OCI-LY3 (cell line): ENCODE data around the gene AGPAT3.
"Not testable (repeated sequence)": the region's sequence is repeated elsewhere in the genome, so short reads cannot be mapped to it uniquely, and the experiment has no call there.

Experiments used
- H2AFZ ChIP-seq: fragments of 200-600, 300-600 bp; shearing (Covaris generic); 2 replicates; pipeline ENCODE4 v1.6.0; 2014; ENCODE audit warnings: antibody characterized with exemption, low read depth, low read length
- H3K27ac ChIP-seq: fragments of 200-600, 300-600 bp; sonication (generic); 2 replicates; pipeline ENCODE4 v1.5.1; 2014; ENCODE audit warnings: mild to moderate bottlenecking, low read length, moderate library complexity, mixed read lengths
- H3K27me3 ChIP-seq: fragments of 200-600, 300-600 bp; sonication (generic); 2 replicates; pipeline ENCODE4 v1.6.1; 2014; ENCODE audit warnings: low read depth, low read length, mixed read lengths
- H3K36me3 ChIP-seq: fragments of 200-600, 300-600 bp; sonication (generic); replicated peaks from 2 replicates; pipeline ENCODE3; 2014; ENCODE audit warnings: low read depth, low read length, mixed read lengths
- H3K4me1 ChIP-seq: fragments of 300-600, 200-600 bp; sonication (generic); 2 replicates; pipeline ENCODE4 v1.6.1; 2014; ENCODE audit warnings: low read length, mixed read lengths
- H3K4me2 ChIP-seq: fragments of 200-600, 300-600 bp; sonication (generic); 2 replicates; pipeline ENCODE4 v1.6.1; 2014; ENCODE audit warnings: low read length, mixed read lengths
- H3K4me3 ChIP-seq: fragments of 300-600, 200-600 bp; sonication (generic); 2 replicates; pipeline ENCODE4 v1.5.1; 2014; ENCODE audit warnings: antibody characterized with exemption, mild to moderate bottlenecking, low read length, moderate library complexity
- H3K79me2 ChIP-seq: fragments of 300-600, 200-600 bp; shearing (Covaris generic); 2 replicates; pipeline ENCODE4 v1.6.1; 2014; ENCODE audit warnings: mild to moderate bottlenecking, low read length, mixed read lengths
- H3K9ac ChIP-seq: fragments of 300-600, 200-600 bp; shearing (Covaris generic); 2 replicates; pipeline ENCODE4 v1.6.0; 2014; ENCODE audit warnings: mild to moderate bottlenecking, low read length, moderate library complexity
- H3K9me3 ChIP-seq: fragments of 200-600, 300-600 bp; shearing (Covaris generic); 2 replicates; pipeline ENCODE4 v1.6.1; 2014; ENCODE audit warnings: low read length, mixed read lengths; ENCODE audit not compliant: insufficient read depth
- H4K20me1 ChIP-seq: fragments of 200-600, 300-600 bp; sonication (generic); 2 replicates; pipeline ENCODE4 v1.6.1; 2016; ENCODE audit warnings: low read length, mixed read lengths; ENCODE audit not compliant: insufficient read depth
- CTCF ChIP-seq: fragments of 200-600, 300-600 bp; sonication (generic); IDR thresholded peaks from 2 replicates; pipeline ENCODE4 v1.5.1; 2014; ENCODE audit warnings: antibody characterized with exemption, low read length, low read depth
- EZH2phosphoT487 ChIP-seq: fragments of 200-600 bp; shearing (Covaris generic); IDR thresholded peaks from 2 replicates; pipeline ENCODE4 v1.6.1; 2018; ENCODE audit warnings: antibody characterized with exemption, mixed run types, low read depth

Gene AGPAT3

GRCh38 chr21:43818685-43819084 lies 46.3 kb upstream of the AGPAT3 start:
- H2AFZ ChIP-seq: no peak overlapping the region
- no peak overlapping the region for H3K9ac ChIP-seq
- H4K20me1 ChIP-seq: no peaks in the 10 kb centered on the region
- TF ChIP-seq CTCF (no peak), EZH2phosphoT487 (no peak)
- H3K27ac ChIP-seq: no peak overlapping the region
- no peaks in the 10 kb centered on the region for H3K79me2 ChIP-seq
- 0 out of 2 replicates have a peak, but pooled peaks cover 2% of the 10 kb centered on the region for H3K27me3 ChIP-seq
- no peaks in the 10 kb centered on the region for H3K36me3 ChIP-seq
- no peak overlapping the region for H3K4me3 ChIP-seq
- peaks cover 6% of the 10 kb centered on the region; the same call in 1 of the 2 replicates for H3K9me3 ChIP-seq
- peaks cover 2% of the 10 kb centered on the region; the same call in 1 of the 2 replicates for H3K4me1 ChIP-seq
- H3K4me2 ChIP-seq: no peak overlapping the region

- H3K79me2 ChIP-seq: no peaks in the 10 kb centered on the region
- H3K36me3 ChIP-seq: no peaks in the 10 kb centered on the region
- peaks cover 2% of the 10 kb centered on the region; the same call in 1 of the 2 replicates for H3K4me1 ChIP-seq
- no peak overlapping the region for H3K9ac ChIP-seq
- H3K27ac ChIP-seq: no peak overlapping the region
- TF ChIP-seq CTCF (no peak), EZH2phosphoT487 (no peak)
- H2AFZ ChIP-seq: no peak overlapping the region
- 0 out of 2 replicates have a peak, but pooled peaks cover 1% of the 10 kb centered on the region for H3K27me3 ChIP-seq
- peaks cover 6% of the 10 kb centered on the region; the same call in 1 of the 2 replicates for H3K9me3 ChIP-seq
- no peak overlapping the region for H3K4me3 ChIP-seq
- no peaks in the 10 kb centered on the region for H4K20me1 ChIP-seq
- H3K4me2 ChIP-seq: no peak overlapping the region
These were observed 45.3 kb upstream of the AGPAT3 start for GRCh38 chr21:43819511-43820405.

- Histone ChIP-seq H4K20me1 (no peaks in the 10 kb centered on the region), H3K79me2 (no peaks in the 10 kb centered on the region), H3K9me3 (peaks cover 6% of the 10 kb centered on the region; the same call in 1 of the 2 replicates), H3K27me3 (no peaks in the 10 kb centered on the region), H3K4me3 (no peak overlapping the region), H3K4me1 (peaks cover 2% of the 10 kb centered on the region; the same call in 1 of the 2 replicates), H3K36me3 (no peaks in the 10 kb centered on the region), H3K27ac (no peak overlapping the region), H2AFZ (no peak overlapping the region), H3K4me2 (no peak overlapping the region), H3K9ac (no peak overlapping the region)
- TF ChIP-seq CTCF (no peak), EZH2phosphoT487 (no peak)
These were observed 44.6 kb upstream of the AGPAT3 start for GRCh38 chr21:43820466-43820865.

- not testable (repeated sequence) for H3K79me2 ChIP-seq, H3K27ac ChIP-seq, H3K9me3 ChIP-seq, H3K4me2 ChIP-seq, H3K36me3 ChIP-seq, H3K9ac ChIP-seq, H3K27me3 ChIP-seq, H3K4me1 ChIP-seq, H4K20me1 ChIP-seq, H3K4me3 ChIP-seq, H2AFZ ChIP-seq
These were observed 42.9 kb upstream of the AGPAT3 start for GRCh38 chr21:43822166-43822565.

GRCh38 chr21:43822741-43823140 lies 42.3 kb upstream of the AGPAT3 start:
- not testable (repeated sequence) for H3K27ac ChIP-seq, H3K36me3 ChIP-seq, H3K4me2 ChIP-seq, H3K4me3 ChIP-seq, H3K4me1 ChIP-seq, H3K79me2 ChIP-seq, H2AFZ ChIP-seq, H3K9ac ChIP-seq, H3K9me3 ChIP-seq, H4K20me1 ChIP-seq, H3K27me3 ChIP-seq
